MM.1S (cell line): ENCODE measurements around the gene TBC1D20.

ENCODE experiments used
- CTCF ChIP-seq: fragments of 300-600 bp; sonication (generic); IDR thresholded peaks from 2 replicates; pipeline ENCODE4 v1.5.1; 2016; ENCODE audit warnings: antibody characterized with exemption, low read length, mixed read lengths
- EZH2 ChIP-seq: fragments of 300-600 bp; sonication (generic); optimal IDR thresholded peaks from 2 replicates; pipeline ENCODE3; 2017; ENCODE audit warnings: low read depth, mild to moderate bottlenecking, antibody characterized with exemption, low read length, mixed read lengths
- EZH2phosphoT487 ChIP-seq: fragments of 300-600 bp; sonication (generic); IDR thresholded peaks from 2 replicates; pipeline ENCODE4 v1.6.1; 2018; ENCODE audit warnings: antibody characterized with exemption, low read length

GRCh38 chr20:397432-398237 is 64.7 kb downstream of the TBC1D20 start:
- TF ChIP-seq CTCF (no peak), EZH2 (no peak), EZH2phosphoT487 (no peak)
